ENCODE measurements around the gene PTPRN2.

Gene PTPRN2

DNA sequence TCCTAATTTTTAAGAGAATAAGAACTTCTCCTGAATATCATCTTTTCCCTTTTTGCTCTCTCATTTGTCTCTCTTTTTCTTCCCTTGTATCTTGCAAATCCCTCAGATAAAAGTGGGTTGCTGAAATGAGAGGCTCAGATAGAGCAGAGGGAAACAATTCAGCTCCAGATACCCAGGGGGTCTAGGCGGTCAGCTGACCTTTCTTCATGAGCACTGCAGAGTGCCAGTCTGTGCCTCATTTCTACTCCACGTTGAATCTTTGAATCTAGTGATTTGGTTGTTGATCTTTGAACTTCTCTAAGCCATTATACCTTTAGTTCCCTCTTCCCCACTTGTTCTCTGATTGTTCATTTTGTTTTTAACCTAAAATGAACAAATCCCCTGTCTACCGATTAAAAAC is 572.6 kb downstream of the PTPRN2 start:
- no peak for DNase-seq (ENCODE audit: low read depth)

DNA sequence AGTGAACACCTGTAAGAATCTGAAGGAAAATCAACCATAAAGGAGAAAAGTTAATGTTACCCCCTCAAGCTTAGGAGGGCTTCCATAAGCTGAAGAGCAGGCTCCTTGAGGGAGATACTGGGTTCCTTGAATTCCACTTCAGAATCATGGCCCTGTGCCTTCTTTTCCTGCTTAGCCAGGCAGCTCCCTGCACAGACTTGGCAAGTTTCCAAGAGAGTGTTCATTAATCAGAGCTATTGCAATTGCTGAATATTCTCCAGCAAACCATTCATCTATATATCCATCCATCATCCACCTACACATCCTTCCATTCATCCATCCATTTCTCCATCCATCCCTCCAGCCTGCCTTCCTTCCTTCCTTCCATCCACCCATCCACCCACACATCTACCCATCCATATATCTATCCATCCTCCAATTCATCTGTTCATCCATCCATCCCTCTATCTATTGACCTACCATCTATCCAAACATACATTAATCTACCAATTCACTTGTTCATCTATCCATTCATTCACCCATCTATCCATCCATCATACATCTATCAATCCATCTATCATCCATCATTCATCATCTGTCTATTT is 574.4 kb downstream of the PTPRN2 start:
- DNase-seq (ENCODE audit: low read depth): no peak

DNA sequence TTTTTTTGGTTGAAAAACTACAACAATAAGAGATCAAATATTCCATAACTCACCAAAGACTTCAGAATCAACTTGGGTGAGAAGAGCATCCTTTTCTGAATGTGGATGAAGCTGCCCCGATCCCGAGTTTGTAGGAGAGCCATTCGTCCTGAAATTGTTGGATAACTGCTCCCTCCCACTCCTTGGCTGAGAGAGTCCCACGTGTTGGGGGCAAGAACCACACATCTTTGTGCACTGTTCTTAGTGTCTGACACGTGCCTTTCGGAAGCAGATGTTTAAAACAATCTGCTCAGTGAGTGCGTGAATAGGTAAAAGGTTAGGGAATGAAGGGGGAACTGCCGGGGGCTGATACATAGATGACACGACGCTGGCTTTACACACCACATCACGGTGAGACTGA is 575.7 kb downstream of the PTPRN2 start:
- DNase-seq (ENCODE audit: low read depth): no peak

DNA sequence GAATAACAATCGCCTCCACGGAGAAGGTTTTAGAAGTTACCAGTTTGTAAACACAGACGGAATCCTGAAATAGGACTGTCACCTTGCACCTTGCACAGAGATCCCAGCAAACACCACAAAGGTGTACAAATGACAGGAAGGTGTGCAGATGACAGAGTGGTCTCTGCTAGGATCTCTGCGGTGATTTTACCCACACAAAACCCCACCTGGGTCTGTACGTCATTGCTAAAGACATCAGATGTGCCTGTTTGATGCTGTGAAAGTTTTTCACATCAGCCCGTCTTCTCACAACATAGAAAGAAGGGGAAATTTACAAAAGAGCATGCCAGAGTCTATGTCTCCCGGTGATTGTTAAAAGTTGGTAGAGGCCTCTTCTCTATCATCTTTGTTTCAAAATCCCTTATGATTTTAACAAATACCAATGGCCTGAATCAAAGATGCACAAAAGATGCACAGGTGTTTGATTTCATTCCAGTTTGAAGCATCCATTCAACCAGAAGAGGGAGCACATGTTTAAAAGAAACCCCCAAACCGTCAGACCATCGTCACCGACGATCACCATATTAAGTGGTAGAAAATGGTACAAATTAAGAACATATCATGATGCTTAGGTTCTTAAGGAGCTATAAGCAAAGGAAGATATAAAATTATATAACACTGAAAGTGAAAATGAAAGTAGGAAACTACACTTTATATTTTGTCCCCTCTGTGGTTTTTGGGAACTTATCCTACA is 576.5 kb downstream of the PTPRN2 start:
- no peak for DNase-seq (ENCODE audit: low read depth)

DNA sequence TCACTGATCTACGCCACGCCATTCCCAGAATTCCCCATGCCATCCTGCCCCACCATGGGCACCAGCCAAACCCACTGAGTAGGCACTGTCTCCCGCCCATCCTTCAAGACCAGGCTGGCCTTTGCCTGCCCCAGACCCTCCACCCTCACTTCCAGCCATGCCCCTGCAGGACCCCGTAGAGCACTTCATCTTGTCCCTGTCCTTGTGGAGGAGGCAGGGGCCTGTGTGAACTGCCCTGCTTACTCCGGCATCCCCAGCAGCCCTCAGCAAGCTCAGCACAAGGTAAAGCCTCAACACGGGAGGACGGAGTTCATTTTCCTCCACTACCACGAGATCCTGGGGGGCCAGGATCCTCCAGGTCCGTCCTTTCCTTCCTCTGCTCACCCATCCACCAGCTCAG is 577.7 kb downstream of the PTPRN2 start:
- DNase-seq (ENCODE audit: low read depth): no peak

DNA sequence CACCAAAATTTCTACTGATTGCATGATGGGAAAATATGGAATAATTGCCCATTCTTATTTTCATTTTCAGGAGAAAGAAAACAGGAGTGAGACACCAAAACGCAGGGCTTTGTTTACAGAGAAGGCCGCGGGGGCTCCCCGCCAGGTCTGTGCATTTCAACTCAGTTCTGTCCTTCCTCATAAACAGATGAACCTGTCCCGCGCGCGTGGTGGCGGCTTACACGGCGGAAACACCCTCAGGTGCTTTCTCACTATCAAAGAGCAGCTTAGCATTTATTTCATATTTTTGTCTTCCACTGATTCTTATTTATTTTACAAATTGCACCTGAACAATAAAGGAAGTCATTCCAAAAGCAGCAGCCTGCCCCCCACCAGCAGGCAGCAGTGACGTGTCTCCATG is 579.4 kb downstream of the PTPRN2 start:
- no peak for DNase-seq (ENCODE audit: low read depth)

DNA sequence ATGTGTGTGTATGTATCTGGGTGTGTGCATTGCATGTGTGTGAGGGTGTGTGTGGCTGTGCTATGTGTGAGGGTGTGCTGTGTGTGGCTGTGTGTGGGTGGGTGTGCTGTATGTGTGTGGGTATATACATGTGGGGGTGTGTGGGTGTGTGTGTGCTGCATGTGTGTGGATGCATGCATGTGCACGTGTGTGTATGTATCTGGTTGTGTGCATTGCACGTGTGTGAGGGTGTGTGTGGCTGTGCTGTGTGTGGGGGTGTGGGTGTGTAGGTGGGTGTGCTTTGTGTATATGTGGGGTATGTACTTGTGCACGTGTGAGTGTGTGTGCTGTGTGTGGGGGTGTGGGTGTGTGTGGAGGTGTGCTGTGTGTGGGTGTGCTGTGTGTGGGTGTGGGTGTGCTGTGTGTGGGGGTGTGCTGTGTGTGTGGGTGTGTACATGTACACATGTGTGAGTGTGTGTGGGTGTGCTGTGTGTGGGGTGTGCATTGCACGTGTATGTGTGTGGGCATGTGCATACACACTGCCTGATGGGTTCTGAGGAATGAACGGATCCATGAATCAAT is 579.8 kb downstream of the PTPRN2 start:
- no peak for DNase-seq (ENCODE audit: low read depth)

DNA sequence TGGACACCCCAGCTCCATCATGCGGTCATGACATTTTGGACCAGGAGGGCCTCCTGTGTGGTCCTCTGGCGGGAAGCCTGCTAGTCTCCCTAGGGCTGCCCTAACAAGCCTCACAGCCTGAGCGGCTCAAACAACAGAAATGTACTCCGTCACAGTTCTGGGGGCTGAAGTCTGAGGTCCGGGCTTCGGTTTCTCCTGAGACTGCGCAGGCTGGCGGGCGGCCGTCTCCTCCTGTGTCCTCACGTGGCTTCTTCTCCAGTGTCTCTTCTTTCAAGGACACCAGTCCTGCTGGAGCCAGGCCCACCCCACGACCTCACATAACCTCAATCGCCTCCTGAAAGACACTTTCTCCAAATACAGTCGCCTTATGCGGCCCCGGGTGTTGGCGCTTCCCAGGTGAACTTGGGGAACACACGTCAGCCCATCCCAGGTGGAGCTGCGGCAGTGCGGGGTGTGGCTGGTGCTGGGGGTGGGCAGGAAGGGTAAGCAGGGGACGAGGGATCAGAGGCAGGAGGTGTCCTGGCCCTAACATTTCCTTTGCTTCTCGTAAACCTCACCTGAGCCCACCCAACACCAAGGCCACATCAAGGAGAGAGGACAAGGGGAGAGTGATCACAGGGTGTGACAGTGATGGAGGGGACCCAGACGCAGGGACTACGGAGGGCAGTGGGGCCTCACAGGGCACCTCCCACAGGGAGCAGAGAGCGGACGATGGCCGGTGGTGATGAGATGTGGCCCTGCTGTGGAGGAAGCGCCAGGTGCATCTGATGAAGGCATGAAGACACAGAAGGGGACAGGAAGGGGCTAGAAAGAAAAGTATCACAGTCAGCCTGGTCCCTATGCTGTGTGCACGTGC is 580.6 kb downstream of the PTPRN2 start:
- DNase-seq (ENCODE audit: low read depth): no peak

DNA sequence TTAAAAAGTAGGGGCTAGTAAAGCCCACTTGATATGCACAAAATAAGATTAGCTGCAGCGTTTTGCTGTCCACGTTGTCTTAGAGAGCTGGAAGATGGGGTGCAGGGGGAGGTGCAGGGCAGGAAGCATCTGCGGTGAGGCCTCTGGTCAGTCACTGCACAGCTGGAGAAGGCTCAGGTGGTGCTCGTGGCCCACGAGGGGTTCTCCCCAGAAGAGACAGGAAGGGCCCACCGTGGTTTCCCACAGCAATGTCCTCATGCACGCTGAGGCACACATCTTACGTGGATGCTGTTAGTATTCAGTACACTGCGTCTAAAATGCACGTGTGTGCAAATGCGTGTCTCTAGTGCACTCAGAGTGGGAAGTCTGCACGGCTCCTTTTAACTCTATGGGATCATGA is 582.1 kb downstream of the PTPRN2 start:
- DNase-seq (ENCODE audit: low read depth): no peak

DNA sequence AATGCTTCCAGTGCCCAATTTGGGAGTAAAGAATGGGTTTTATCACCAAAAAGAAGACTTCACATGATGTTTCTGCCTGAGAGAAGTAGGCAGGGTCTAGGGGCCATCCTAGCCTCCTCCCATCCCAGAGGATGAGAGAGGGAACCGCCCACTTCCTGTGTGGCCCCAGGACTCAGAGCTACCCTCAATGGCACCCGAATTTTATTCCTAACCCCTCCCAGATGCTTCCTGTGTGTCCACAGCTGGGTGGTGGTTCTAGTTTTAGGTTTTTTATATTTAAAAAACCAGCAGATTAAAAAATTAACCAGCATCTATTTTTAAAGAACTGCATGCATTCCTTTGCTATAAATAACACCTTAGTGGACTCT is 583.5 kb downstream of the PTPRN2 start:
- no peak for DNase-seq (ENCODE audit: low read depth)

DNA sequence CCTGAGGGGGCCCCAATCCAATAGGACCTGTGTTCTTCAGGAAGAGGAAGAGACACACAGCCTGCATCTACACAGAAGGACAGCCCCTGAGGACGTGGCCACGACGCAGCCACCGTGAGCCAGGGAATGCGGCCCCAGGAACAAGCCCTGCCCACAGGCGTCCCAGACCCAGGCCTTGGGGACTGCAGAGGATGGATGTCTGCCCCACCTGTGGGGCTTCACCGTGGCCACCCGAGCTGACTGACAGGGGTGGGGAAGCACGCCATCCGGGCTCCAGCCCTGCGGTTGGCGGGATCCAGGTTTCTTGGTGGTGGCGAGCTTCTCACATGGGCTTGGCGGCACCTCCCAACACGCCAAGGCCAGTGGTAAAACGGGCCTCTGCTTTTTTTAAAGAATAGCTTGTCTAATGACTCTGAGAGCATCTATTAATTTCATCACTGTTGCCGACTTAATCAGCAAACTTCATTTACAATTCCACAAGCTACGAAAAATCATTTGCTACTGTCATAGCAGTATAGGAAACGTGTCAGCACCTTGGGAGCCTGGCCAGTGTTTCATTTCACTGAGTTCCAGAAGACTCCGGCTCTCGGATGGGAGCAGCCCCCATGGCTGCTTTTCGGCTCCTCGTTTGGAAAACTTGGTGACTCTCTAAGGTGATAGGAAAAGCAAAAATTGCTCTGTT is 584.0 kb downstream of the PTPRN2 start:
- no peak for DNase-seq (ENCODE audit: low read depth)

DNA sequence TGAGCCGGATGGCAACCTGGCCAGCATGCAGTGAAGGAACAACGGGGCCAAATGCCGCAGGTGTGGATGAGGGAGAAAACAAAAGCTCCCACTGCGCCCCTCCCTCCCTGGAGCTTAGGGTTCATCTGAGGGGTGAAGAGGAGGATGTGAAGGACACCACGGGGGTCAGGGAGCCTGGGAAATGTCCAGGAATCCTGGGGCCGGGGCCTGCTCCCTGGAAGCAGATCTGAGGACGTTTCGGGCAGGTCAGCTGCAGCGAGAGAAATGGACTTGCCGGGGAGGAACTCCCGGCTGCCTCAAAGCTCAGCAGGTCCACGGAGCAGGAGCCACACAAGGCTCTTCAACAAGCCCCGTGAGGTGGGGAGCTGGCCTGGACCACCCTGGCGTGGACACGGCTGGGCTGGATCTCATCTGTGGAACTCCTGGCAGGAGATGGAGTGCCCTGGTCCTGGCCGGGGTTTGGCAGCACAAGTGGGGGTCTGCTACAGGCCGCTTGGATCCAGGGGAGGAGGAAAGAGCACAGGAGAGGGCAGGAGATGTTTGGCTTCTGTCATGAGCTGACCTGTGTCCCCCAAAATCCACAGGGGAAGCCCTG is 585.0 kb downstream of the PTPRN2 start:
- no peak for DNase-seq (ENCODE audit: low read depth)

DNA sequence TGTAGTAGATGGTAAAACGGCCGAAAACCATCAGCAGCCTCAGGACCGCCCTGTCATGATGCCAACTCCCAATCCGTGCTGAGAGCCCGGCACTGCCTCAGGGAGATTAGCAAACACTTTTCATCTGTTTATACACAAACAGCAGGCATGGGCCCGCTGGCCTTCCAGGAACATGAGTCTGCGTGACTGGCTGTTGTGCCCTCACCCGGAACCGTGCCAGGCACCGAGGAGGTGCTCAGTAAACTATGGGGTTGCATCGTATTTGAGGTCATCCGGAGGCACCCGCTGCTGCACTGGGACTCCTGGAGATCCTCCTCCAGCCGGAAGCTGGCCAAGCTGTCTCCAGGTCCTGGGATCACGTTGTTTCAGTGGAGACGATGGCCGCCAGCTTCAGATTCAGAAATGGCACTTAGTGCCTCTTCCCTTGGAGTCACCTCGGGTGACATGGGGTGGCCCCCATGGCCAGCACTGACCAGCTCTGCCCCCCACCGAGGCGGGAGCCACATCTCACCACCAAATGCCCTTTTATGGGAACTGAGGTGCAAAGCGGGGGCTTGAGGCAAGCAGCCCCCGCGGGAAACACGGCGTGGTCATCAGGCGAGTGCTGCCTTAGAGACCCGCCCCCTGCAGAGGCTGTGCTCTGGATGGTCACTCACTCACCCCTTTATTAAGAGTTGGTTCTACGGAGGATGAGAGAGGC is 585.9 kb downstream of the PTPRN2 start:
- no peak for DNase-seq (ENCODE audit: low read depth)

DNA sequence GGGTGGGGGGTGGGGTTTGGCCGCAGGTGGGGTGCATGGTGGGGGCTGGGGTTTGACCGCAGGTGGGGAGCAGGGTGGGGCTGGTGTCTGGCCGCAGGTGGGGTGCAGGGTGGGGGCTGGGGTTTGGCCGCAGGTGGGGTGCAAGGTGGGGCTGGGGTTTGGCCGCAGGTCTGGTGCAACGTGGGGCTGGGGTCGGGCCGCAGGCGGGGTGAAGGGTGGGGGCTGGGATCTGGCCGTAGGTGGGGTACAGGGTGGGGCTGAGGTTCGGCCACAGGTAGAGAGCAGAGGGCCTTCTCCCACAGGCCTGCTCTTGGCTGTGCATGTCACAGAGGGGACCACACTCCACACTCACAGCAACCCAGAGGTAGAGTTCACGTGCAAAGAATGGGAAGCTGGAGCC is 586.6 kb downstream of the PTPRN2 start:
- no peak for DNase-seq (ENCODE audit: low read depth)

DNA sequence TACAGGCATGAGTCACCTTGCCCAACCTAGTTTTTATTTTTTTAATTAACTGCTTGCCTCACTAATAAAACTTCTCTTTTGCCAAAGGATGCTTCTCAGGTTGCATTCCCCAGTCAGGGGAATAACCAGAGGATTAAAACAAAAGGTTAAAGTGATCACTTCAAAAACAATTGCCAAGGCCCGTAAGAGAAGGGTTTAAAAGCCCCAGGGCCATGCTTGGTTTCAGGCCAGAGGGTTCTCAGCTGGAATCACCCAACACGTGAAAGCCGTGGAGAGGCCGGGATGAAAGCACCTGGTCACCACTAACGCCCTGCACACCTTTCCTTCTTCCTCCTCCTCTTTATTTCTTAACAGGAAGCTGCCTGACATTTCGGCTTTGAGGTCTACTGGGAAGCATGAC is 587.5 kb downstream of the PTPRN2 start:
- DNase-seq (ENCODE audit: low read depth): no peak

DNA sequence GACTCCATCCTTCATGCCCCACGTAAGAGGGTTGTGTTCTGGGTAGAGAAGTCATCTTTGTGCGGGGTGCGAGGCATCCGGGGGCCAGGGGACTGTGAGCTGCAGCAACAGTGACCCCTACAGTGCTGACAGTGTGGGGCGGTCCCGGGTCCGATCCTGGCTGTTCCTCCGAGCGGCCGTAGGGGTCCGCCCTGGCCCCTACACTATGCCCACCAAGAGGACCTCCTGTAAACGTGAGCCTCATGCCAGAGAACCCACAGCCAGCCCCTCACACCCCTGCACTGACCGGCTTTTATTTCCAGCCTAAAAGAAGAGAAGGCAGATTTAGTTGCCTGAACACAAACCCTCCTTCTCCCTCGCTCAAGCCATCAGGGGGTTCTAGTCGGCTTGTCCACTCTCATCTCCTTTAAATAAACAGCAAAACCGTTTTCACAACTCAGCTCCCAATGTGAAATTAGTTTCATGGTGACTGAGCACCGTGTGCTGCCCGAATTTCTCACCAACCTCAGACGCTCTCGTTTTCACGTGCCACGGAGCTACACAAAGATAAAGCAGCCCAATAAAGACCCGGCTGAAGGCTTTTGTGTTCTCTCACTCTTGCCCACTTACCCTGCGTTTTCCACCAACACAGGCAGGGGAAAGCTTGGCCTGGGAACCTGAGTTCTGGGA is 588.6 kb downstream of the PTPRN2 start:
- DNase-seq (ENCODE audit: low read depth): no peak

DNA sequence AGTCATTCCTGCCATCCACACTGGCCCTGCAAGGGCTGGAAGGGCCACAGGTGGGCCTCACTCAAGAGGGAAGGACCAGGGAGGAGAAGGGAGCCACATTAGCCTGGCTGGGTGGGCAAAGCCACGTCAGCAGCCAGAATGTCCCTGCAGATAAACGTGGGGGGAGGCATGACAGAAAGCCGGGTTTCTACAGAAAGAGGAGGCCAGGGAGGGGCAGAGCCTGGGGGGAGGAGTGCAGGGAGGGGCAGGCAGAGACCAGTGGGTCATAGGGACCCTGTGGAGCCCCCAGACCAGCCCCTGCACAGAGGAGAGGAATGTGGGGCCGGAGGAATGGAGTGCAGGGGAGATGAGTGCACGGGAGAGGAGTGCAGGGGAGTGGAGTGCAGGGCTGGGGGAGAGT is 590.2 kb downstream of the PTPRN2 start:
- no peak for DNase-seq (ENCODE audit: low read depth)

DNA sequence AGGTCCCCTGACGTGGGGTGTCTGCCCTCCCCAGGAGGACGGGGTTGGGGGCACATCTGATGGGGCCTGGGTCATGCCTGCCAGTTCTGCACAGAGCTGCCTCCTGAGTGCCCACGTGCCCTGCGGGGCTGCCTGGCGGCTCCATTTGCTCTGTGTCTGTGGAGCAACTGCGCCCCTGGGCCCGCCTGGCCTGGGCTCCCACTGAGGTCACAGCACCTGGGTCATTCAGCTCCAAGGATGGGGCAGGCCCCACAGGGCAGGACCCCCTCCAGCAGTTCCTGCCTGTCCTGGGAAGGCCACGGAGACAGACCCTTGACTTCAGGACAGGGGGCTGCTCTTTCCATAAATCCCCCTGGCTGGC is 590.6 kb downstream of the PTPRN2 start:
- DNase-seq (ENCODE audit: low read depth): no peak

DNA sequence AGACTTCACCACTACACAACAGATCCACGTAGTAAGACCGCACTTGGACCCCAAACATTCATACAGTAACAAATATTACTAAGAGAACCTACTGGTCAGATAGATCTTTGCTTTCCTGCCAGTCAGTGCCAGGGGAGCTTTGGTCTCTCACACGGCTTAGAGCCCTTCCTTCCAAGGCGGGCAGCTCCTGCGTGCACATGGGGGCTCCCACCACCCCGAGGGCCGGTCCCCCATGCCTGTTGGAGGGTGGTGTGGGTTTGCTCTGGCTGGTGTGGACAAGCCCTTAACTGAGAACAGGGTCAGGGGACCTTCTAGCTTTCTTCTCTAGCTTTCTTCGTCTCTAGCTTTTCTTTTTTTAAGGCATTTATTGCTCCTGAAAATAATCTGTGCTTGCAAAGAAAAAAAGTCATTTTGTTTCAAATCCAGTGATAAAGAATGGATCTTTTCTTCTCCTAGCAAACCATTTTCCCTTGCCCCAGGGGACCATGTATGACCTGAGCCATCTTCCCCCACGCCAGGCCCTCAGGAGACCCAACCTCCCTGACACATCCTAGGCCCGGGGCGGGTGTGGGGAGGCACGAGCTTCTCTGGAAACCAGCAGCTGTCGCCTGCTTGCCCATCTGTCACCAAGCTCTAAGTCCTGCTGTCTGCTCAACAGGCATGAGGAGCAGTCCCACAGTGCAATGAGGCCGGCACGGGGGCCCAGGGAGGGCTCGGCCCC is 591.1 kb downstream of the PTPRN2 start:
- no peak for DNase-seq (ENCODE audit: low read depth)

DNA sequence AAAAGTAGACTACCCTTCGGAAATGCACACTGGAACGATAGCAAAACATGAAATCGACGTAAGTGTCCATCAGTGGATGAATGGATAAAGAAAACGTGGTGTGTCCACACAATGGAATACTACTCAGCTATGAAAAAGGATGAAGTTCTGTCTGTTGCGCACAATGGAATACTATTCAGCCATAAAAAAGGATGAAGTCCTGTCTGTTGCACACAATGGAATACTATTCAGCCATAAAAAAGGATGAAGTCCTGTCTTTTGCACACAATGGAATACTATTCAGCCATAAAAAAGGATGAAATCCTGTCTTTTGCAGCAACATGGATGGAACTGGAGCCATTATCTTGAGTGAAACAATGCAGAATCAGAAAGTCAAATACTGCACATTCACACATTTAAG is 591.8 kb downstream of the PTPRN2 start:
- no peak for DNase-seq (ENCODE audit: low read depth)

Data from stimulated activated CD8-positive, alpha-beta memory T cell treated with anti-CD3 and anti-CD28 coated beads, Interleukin-15, amount 100 ng/mL, for 24 hours (primary cell).